ENCODE results near the gene CAPSL.
"Not testable (repeated sequence)": the region's sequence is repeated elsewhere in the genome, so short reads cannot be mapped to it uniquely, and the experiment has no call there.

Gene CAPSL

DNA sequence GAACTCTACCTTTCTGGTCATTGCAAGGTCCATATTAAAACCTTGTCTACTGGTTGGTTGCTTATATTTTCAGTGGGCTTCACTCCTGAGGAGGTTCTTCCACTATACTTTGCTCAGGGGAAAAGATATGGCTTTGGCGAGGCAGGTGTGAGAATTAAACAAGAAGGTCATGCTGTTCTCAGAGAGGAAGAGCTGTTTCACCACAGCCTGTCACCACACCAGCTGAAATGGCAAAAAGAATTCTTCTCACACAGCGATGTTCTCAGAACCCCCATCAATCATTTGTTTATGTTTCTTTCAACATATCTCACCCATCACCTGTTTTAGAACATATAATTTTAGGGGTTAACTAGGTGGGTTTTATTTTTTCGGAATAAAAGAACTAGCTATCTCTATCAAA is 38.6 kb downstream of the CAPSL start:
- H3K9ac ChIP-seq (ENCODE audit: low read length), result peak overlapping the region; percentile 61
- H3K27ac ChIP-seq (ENCODE audit: low read depth, low read length, poor library complexity, severe bottlenecking), result peak overlapping the region; percentile 94
- no peaks in the 10 kb centered on the region for H4K20me1 ChIP-seq (ENCODE audit: insufficient read depth, low read length)
- peaks cover 63% of the 10 kb centered on the region for H3K4me1 ChIP-seq (ENCODE audit: insufficient read depth, low read length, severe bottlenecking)
- TF ChIP-seq EZH2 (IDR thresholded peaks at IDR 0.05; ENCODE audit: borderline replicate concordance, low read length), result no peak
- no peaks in the 10 kb centered on the region for H3K79me2 ChIP-seq (ENCODE audit: insufficient read depth, low read length)
- H3K9me2 ChIP-seq (ENCODE audit: low read depth, low read length), result no peaks in the 10 kb centered on the region
- peaks cover 6% of the 10 kb centered on the region for H3K9me3 ChIP-seq (ENCODE audit: low read length)
- no peaks in the 10 kb centered on the region for H3K27me3 ChIP-seq (ENCODE audit: insufficient read depth, low read length)
- H3F3A ChIP-seq (ENCODE audit: insufficient read depth, low read length), result peaks cover 10% of the 10 kb centered on the region
- peak overlapping the region; percentile 43 for H3K4me2 ChIP-seq (ENCODE audit: low read length)
- peaks cover 8% of the 10 kb centered on the region; the same call in 1 of the 2 replicates for H3K36me3 ChIP-seq (ENCODE audit: insufficient read depth, low read length)
- H3K4me3 ChIP-seq (ENCODE audit: low read depth, low read length, poor library complexity, severe bottlenecking), result peak overlapping the region; percentile 17
- no peak overlapping the region for H2AFZ ChIP-seq (ENCODE audit: low read length)

DNA sequence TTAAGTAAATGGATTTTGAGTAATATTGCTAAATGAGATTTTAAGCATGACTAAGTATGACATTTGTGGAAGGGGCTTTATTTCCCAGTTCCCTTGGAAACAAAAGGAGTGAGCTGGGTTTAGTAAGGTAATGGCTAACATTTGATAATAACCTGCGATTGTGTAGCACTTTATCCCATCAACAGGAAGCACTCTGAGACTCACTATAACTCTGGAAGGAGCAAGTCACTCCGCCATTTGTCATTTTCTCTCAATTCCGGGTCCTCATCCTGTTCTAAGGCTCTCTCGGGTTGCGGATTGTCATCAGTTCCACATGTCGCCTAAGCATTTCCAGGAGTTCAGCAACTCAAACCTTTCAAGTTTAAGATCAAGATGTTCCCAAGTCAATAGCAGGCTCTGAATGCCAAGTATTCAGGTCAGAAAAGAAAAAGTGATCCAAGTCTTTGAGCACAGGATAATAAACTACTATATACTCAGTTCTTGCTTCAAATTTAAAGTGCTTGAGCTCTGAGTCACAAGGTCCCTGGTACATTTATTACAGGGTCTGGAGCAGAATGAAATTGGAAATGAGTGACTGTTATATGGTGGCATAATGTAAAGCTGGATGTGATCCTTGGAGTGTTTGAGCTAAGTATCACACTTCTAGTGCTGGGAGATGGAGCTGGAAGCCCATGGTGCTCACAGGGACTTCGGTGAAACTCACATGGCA is 39.3 kb downstream of the CAPSL start:
- H3K27me3 ChIP-seq (ENCODE audit: insufficient read depth, low read length), result no peaks in the 10 kb centered on the region
- no peak overlapping the region for H2AFZ ChIP-seq (ENCODE audit: low read length)
- peaks cover 6% of the 10 kb centered on the region for H3K9me3 ChIP-seq (ENCODE audit: low read length)
- peaks cover 8% of the 10 kb centered on the region; the same call in 1 of the 2 replicates for H3K36me3 ChIP-seq (ENCODE audit: insufficient read depth, low read length)
- no peak overlapping the region for H3K4me3 ChIP-seq (ENCODE audit: low read depth, low read length, poor library complexity, severe bottlenecking)
- H3K9ac ChIP-seq (ENCODE audit: low read length), result peak overlapping the region; percentile 61
- no peaks in the 10 kb centered on the region for H3K79me2 ChIP-seq (ENCODE audit: insufficient read depth, low read length)
- H3F3A ChIP-seq (ENCODE audit: insufficient read depth, low read length), result peaks cover 10% of the 10 kb centered on the region
- no peaks in the 10 kb centered on the region for H4K20me1 ChIP-seq (ENCODE audit: insufficient read depth, low read length)
- no peak for TF ChIP-seq EZH2 (IDR thresholded peaks at IDR 0.05; ENCODE audit: borderline replicate concordance, low read length)
- TF ChIP-seq, protein P1, sequence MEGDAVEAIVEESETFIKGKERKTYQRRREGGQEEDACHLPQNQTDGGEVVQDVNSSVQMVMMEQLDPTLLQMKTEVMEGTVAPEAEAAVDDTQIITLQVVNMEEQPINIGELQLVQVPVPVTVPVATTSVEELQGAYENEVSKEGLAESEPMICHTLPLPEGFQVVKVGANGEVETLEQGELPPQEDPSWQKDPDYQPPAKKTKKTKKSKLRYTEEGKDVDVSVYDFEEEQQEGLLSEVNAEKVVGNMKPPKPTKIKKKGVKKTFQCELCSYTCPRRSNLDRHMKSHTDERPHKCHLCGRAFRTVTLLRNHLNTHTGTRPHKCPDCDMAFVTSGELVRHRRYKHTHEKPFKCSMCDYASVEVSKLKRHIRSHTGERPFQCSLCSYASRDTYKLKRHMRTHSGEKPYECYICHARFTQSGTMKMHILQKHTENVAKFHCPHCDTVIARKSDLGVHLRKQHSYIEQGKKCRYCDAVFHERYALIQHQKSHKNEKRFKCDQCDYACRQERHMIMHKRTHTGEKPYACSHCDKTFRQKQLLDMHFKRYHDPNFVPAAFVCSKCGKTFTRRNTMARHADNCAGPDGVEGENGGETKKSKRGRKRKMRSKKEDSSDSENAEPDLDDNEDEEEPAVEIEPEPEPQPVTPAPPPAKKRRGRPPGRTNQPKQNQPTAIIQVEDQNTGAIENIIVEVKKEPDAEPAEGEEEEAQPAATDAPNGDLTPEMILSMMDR (IDR thresholded peaks at IDR 0.05; ENCODE audit: low read length), result no peak
- no peaks in the 10 kb centered on the region for H3K9me2 ChIP-seq (ENCODE audit: low read depth, low read length)
- H3K27ac ChIP-seq (ENCODE audit: low read depth, low read length, poor library complexity, severe bottlenecking), result peak overlapping the region; percentile 94
- peaks cover 56% of the 10 kb centered on the region for H3K4me1 ChIP-seq (ENCODE audit: insufficient read depth, low read length, severe bottlenecking)
- H3K4me2 ChIP-seq (ENCODE audit: low read length), result peak overlapping the region; percentile 43

DNA sequence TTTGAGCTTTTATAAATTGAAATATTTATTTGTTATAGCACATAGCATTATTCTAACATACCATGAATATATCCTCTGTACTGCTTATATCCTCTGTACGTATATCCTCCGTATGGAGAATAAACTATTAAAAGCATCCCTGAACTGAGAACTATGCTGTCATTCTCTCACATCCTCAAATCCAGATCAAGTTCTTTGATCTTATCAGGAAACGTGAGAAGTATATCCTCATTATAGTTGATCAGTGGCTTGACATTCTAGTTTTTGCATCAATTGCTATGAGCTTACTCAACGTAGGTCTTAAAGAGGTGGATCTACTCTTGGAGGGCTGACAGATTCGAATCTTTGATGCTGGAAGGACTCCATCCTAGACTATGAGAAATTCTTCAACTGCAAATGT is 44.3 kb downstream of the CAPSL start:
- Histone ChIP-seq H3K9ac (ENCODE audit: low read length) (no peak overlapping the region), H3K4me1 (ENCODE audit: insufficient read depth, low read length, severe bottlenecking) (peaks cover 38% of the 10 kb centered on the region), H3K4me2 (ENCODE audit: low read length) (no peak overlapping the region), H3K9me2 (ENCODE audit: low read depth, low read length) (no peaks in the 10 kb centered on the region), H3K9me3 (ENCODE audit: low read length) (0 out of 2 replicates have a peak, but pooled peaks cover 5% of the 10 kb centered on the region), H3K27me3 (ENCODE audit: insufficient read depth, low read length) (no peaks in the 10 kb centered on the region), H3F3A (ENCODE audit: insufficient read depth, low read length) (peaks cover 7% of the 10 kb centered on the region; the same call in 1 of the 2 replicates), H2AFZ (ENCODE audit: low read length) (no peak overlapping the region), H3K27ac (ENCODE audit: low read depth, low read length, poor library complexity, severe bottlenecking) (no peak overlapping the region), H3K36me3 (ENCODE audit: insufficient read depth, low read length) (no peaks in the 10 kb centered on the region), H3K79me2 (ENCODE audit: insufficient read depth, low read length) (no peaks in the 10 kb centered on the region), H3K4me3 (ENCODE audit: low read depth, low read length, poor library complexity, severe bottlenecking) (no peak overlapping the region), H4K20me1 (ENCODE audit: insufficient read depth, low read length) (no peaks in the 10 kb centered on the region)
- TF ChIP-seq EZH2 (IDR thresholded peaks at IDR 0.05; ENCODE audit: borderline replicate concordance, low read length), result no peak

DNA sequence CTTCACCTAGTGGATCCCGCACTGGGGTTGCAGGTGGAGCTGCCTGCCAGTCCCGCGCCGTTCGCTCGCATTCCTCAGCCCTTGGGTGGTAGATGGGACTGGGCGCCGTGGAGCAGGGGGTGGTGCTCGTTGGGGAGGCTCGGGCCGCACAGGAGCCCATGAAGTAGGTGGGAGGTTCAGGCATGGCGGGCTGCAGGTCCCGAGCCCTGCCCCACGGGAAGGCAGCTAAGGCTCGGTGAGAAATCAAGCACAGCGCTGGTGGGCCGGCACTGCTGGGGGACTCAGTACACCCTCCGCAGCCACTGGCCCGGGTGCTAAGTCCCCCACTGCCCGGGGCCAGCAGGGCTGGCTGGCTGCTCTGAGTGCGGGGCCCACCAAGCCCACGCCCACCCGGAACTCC is 45.6 kb downstream of the CAPSL start:
- not testable (repeated sequence) for H3F3A ChIP-seq (ENCODE audit: insufficient read depth, low read length); H3K27me3 ChIP-seq (ENCODE audit: insufficient read depth, low read length); H4K20me1 ChIP-seq (ENCODE audit: insufficient read depth, low read length); H3K4me2 ChIP-seq (ENCODE audit: low read length); H3K36me3 ChIP-seq (ENCODE audit: insufficient read depth, low read length); H3K9me2 ChIP-seq (ENCODE audit: low read depth, low read length); H3K9me3 ChIP-seq (ENCODE audit: low read length); H3K4me3 ChIP-seq (ENCODE audit: low read depth, low read length, poor library complexity, severe bottlenecking); H3K9ac ChIP-seq (ENCODE audit: low read length); H3K79me2 ChIP-seq (ENCODE audit: insufficient read depth, low read length); H3K27ac ChIP-seq (ENCODE audit: low read depth, low read length, poor library complexity, severe bottlenecking); H2AFZ ChIP-seq (ENCODE audit: low read length)
- H3K4me1 ChIP-seq (ENCODE audit: insufficient read depth, low read length, severe bottlenecking), result peaks cover 35% of the 10 kb centered on the region
